Measurements from ENCODE around the gene AK8. TPM values are rescaled to one million over a fixed set of nuclear protein-coding genes. Genes with fewer than 3 reads are reported as not detected.

The AK8 gene
- total and polyA plus RNA-seq, 2 of the 4 experiments (the other 2 are of a cell fraction), result under 0.01 to 0.09 TPM

DNA sequence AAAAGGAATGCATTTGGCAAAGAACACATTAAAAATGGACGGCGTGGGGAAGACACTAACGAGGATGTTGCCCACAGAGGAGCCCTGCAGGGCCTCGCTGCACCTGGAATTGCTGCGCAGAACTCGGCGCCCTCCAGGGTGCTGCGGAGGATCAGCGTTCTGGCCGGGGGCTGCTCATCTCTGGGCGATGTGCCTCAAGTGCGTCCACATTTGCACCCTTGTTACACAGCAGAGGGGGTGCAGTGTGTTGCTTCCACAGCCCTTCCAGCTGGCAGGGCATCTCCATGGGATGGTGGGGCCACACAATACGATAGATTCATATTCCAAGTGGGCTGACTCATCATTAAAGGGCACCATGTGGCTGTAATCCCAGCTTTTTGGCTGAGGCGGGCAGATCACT is 63.1 kb downstream of the AK8 start:
- Histone ChIP-seq H2BK5ac (ENCODE audit: low read depth, low read length, poor library complexity, severe bottlenecking) (no peak overlapping the region), H3K14ac (replicated peaks; ENCODE audit: low read depth, low read length) (no peak overlapping the region), H2BK120ac (ENCODE audit: low read depth, low read length) (no peak overlapping the region), H4K8ac (ENCODE audit: low read depth in 2 of 2, low read length in 2 of 2) (no peak overlapping the region), H3K27ac (ENCODE audit: insufficient read depth, low read length) (no peak overlapping the region), H3K23ac (ENCODE audit: low read depth, low read length) (no peak overlapping the region), H3K4ac (ENCODE audit: low read depth, low read length) (no peak overlapping the region), H4K20me1 (ENCODE audit: insufficient read depth, low read length) (no peaks in the 10 kb centered on the region), H3K4me3 (ENCODE audit: insufficient read depth, low read depth, low read length) (no peak overlapping the region), H3K4me1 (ENCODE audit: control insufficient read depth, insufficient read depth, low read length) (no peaks in the 10 kb centered on the region), H3K9ac (ENCODE audit: low read depth, low read length) (no peak overlapping the region), H3K4me2 (ENCODE audit: low read depth, low read length) (no peak overlapping the region), H4K91ac (ENCODE audit: insufficient read depth, low read depth, low read length) (no peak overlapping the region), H3K27me3 (ENCODE audit: control insufficient read depth, insufficient read depth, low read length) (peaks cover 34% of the 10 kb centered on the region), H3K9me3 (ENCODE audit: control insufficient read depth, insufficient read depth, low read length) (no peaks in the 10 kb centered on the region), H2AK9ac (replicated peaks; ENCODE audit: low read depth, low read length, poor library complexity) (no peak overlapping the region), H2AFZ (replicated peaks; ENCODE audit: low read length, poor library complexity) (no peak overlapping the region), H2BK15ac (ENCODE audit: low read depth, low read length) (no peak overlapping the region), H3K18ac (ENCODE audit: low read depth, low read length) (no peak overlapping the region), H3K9me1 (ENCODE audit: insufficient read depth, low read length) (no peaks in the 10 kb centered on the region), H4K5ac (ENCODE audit: low read depth, low read length) (no peak overlapping the region), H2BK20ac (ENCODE audit: low read depth, low read length) (no peak overlapping the region), H3K79me1 (ENCODE audit: low read depth in 1 of 2, low read length in 2 of 2) (no peaks in the 10 kb centered on the region), H3K36me3 (ENCODE audit: control insufficient read depth, insufficient read depth, low read length) (no peaks in the 10 kb centered on the region), H2AK5ac (ENCODE audit: low read depth, low read length) (no peak overlapping the region), H3K56ac (ENCODE audit: extremely low read depth, insufficient read depth, low read length) (no peak overlapping the region)
- ATAC-seq (ENCODE audit: low read depth) (no peak), DNase-seq (no peak)
- intact Hi-C loops (cut with micrococcal nuclease) (no loop called here), in situ Hi-C loops (cut with MboI; ENCODE audit: low sequenced_read_pairs) (no loop called here), dilution Hi-C loops (cut with HindIII; ENCODE audit: low sequenced_read_pairs, unreplicated experiment) (no loop called here)
- CTCF ChIA-PET, result no interaction called here
- WGBS, 2 experiments (ENCODE audit: extremely low coverage in 2 of 2, insufficient read length in 1 of 2), result 65% methylated on average over 12 of the region's 14 CpGs; no CpG with 5 or more reads in 1 of the 2 experiments
- POLR2A ChIA-PET (ENCODE audit: unreplicated experiment), result no interaction called here
- no TSS peak for BruUV-seq (replicated peaks)
- no peak for TF ChIP-seq POLR2A (IDR thresholded peaks at IDR 0.05; ENCODE audit: low read depth, low read length)
- no peak for TF ChIP-seq MXI1 (IDR thresholded peaks at IDR 0.05; ENCODE audit: borderline replicate concordance, low read depth, low read length)
- TF ChIP-seq CHD1 (IDR thresholded peaks at IDR 0.05; ENCODE audit: low read depth, low read length), result no peak
- TF ChIP-seq MAFK (IDR thresholded peaks at IDR 0.05; ENCODE audit: low read depth, low read length), result no peak
- TF ChIP-seq RAD21 (IDR thresholded peaks at IDR 0.05; ENCODE audit: low read length), result no peak
- TF ChIP-seq RFX5 (IDR thresholded peaks at IDR 0.05; ENCODE audit: low read depth, low read length), result no peak
- no peak for TF ChIP-seq RCOR1 (IDR thresholded peaks at IDR 0.05; ENCODE audit: insufficient replicate concordance, low read length)
- TF ChIP-seq, protein P1, sequence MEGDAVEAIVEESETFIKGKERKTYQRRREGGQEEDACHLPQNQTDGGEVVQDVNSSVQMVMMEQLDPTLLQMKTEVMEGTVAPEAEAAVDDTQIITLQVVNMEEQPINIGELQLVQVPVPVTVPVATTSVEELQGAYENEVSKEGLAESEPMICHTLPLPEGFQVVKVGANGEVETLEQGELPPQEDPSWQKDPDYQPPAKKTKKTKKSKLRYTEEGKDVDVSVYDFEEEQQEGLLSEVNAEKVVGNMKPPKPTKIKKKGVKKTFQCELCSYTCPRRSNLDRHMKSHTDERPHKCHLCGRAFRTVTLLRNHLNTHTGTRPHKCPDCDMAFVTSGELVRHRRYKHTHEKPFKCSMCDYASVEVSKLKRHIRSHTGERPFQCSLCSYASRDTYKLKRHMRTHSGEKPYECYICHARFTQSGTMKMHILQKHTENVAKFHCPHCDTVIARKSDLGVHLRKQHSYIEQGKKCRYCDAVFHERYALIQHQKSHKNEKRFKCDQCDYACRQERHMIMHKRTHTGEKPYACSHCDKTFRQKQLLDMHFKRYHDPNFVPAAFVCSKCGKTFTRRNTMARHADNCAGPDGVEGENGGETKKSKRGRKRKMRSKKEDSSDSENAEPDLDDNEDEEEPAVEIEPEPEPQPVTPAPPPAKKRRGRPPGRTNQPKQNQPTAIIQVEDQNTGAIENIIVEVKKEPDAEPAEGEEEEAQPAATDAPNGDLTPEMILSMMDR (conservative IDR thresholded peaks at IDR 0.05; ENCODE audit: low read depth, low read length), result no peak
- TF ChIP-seq SMC3 (IDR thresholded peaks at IDR 0.05; ENCODE audit: low read depth, low read length), result no peak
- TF ChIP-seq MAZ (IDR thresholded peaks at IDR 0.05; ENCODE audit: borderline replicate concordance, low read depth, low read length), result no peak
- no peak for TF ChIP-seq FOS (IDR thresholded peaks at IDR 0.05; ENCODE audit: low read depth, low read length)
- no peak for TF ChIP-seq ELK1 (IDR thresholded peaks at IDR 0.05; ENCODE audit: borderline replicate concordance, low read depth, low read length)
- TF ChIP-seq NFE2L2 (IDR thresholded peaks at IDR 0.05; ENCODE audit: low read depth, low read length), result no peak
- TF ChIP-seq CEBPB (IDR thresholded peaks at IDR 0.05; ENCODE audit: low read depth, low read length), result no peak
- TF ChIP-seq BHLHE40 (IDR thresholded peaks at IDR 0.05; ENCODE audit: low read depth, low read length), result no peak
- TF ChIP-seq, protein P2, sequence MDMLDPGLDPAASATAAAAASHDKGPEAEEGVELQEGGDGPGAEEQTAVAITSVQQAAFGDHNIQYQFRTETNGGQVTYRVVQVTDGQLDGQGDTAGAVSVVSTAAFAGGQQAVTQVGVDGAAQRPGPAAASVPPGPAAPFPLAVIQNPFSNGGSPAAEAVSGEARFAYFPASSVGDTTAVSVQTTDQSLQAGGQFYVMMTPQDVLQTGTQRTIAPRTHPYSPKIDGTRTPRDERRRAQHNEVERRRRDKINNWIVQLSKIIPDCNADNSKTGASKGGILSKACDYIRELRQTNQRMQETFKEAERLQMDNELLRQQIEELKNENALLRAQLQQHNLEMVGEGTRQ (IDR thresholded peaks at IDR 0.05; ENCODE audit: low read depth, low read length), result no peak

Data from IMR-90 (cell line).